Measurements from ENCODE around the gene METTL16.

GRCh38 chr17:2483084-2483483, 28.6 kb downstream of the METTL16 start:
- TF ChIP-seq CTCF (IDR thresholded peaks at IDR 0.05) (no peak), EP300 (IDR thresholded peaks at IDR 0.05) (no peak)
